Activated T-helper 2 cell treated with anti-CD3 and anti-CD28 coated beads, Interferon-gamma antibody, Interleukin-2, Interleukin-4, amounts not matched to agents 10 μg/mL and 5 μg/mL and 100 μg/mL, durations not matched to agents 14 hours and 24 hours and 36 hours (primary cell): Measurements from ENCODE around the gene DLG1. TPM values are rescaled to one million over a fixed set of nuclear protein-coding genes. Genes with fewer than 3 reads are reported as not detected.

Experiments
- DNase-seq: peaks from one replicate; pipeline ENCODE4 v3.0.0; 2021; ENCODE audit warnings: low spot score
- H3K27ac Mint-ChIP-seq: one replicate; pipeline ENCODE4 v1.8.0; 2021; ENCODE audit warnings: mixed read lengths
- H3K27me3 Mint-ChIP-seq: one replicate; pipeline ENCODE4 v1.8.0; 2021; ENCODE audit warnings: low read depth, mixed read lengths
- H3K36me3 Mint-ChIP-seq: one replicate; pipeline ENCODE4 v1.8.0; 2021; ENCODE audit warnings: low read depth, mixed read lengths
- H3K4me1 Mint-ChIP-seq: one replicate; pipeline ENCODE4 v1.8.0; 2021; ENCODE audit warnings: low read depth, mixed read lengths
- H3K4me3 Mint-ChIP-seq: one replicate; pipeline ENCODE4 v1.8.0; 2021; ENCODE audit warnings: low read depth, mild to moderate bottlenecking, moderate library complexity, mixed read lengths
- H3K9me3 Mint-ChIP-seq: one replicate; pipeline ENCODE4 v1.8.0; 2021; ENCODE audit warnings: mixed read lengths
- intact Hi-C: fragments of 100-400 bp; cut with micrococcal nuclease; formaldehyde crosslinking; loops from one replicate; pipeline ENCODE4 v1.15.1; 2023
- total RNA-seq: library from RNA; stranded (reverse); gene quantifications from 2 replicates; pipeline ENCODE4 v1.2.3, GENCODE V29; 2022

The DLG1 gene
- total RNA-seq, 1 donor from 2014 or later: 77.5 TPM

GRCh38 chr3:197023998-197024651 is 274.3 kb downstream of the DLG1 start:
- intact Hi-C loops: no loop called here

DNA sequence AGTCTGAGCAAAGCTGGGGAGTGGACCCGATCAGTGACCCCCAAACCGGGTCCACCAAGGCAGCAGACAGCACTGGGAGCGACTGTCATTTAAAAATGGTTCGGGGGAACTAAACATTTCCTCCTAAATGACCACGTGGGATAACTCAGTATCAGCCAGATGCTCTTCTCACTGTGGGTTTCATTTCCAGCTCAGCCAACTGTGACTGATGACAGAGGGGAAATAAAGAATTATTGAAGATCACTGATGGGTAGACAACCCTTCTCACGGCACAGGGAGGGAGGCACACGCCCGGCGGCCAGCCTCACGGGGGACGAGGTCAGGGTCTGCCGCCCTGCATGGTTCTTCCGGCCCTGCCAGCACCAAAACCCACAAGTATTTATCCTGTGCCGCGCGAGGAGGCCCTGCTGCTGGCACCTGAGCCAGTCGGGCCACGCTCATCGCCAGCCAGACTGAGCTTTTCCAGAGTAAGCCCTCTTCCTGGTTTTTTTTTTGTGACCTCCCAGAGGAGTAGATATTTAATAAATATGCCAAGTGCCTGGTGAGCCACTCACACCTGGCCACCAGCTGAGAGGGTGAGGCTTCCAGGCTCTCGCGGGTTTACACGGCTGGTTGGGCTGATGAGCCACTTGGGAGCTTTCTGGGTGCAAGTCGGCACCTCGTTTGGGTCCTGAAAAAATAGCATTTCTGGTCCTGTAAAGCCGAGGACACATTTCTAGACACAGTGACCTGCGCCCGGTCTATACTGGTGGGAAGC is 275.0 kb downstream of the DLG1 start:
- intact Hi-C loops: no loop called here
- Mint-ChIP-seq H3K4me1 (peaks cover 5% of the 10 kb centered on the region), H3K27me3 (peaks cover 15% of the 10 kb centered on the region), H3K36me3 (no peaks in the 10 kb centered on the region), H3K9me3 (no peaks in the 10 kb centered on the region), H3K4me3 (no peak overlapping the region), H3K27ac (no peak overlapping the region)
- DNase-seq: no peak

More at GRCh38 chr3:197023998-197024651, 274.3 kb downstream of the DLG1 start:
- Mint-ChIP-seq H3K36me3 (no peaks in the 10 kb centered on the region), H3K27me3 (peaks cover 11% of the 10 kb centered on the region), H3K4me1 (peaks cover 5% of the 10 kb centered on the region), H3K9me3 (no peaks in the 10 kb centered on the region), H3K27ac (no peak overlapping the region), H3K4me3 (no peak overlapping the region)
- DNase-seq: no peak

DNA sequence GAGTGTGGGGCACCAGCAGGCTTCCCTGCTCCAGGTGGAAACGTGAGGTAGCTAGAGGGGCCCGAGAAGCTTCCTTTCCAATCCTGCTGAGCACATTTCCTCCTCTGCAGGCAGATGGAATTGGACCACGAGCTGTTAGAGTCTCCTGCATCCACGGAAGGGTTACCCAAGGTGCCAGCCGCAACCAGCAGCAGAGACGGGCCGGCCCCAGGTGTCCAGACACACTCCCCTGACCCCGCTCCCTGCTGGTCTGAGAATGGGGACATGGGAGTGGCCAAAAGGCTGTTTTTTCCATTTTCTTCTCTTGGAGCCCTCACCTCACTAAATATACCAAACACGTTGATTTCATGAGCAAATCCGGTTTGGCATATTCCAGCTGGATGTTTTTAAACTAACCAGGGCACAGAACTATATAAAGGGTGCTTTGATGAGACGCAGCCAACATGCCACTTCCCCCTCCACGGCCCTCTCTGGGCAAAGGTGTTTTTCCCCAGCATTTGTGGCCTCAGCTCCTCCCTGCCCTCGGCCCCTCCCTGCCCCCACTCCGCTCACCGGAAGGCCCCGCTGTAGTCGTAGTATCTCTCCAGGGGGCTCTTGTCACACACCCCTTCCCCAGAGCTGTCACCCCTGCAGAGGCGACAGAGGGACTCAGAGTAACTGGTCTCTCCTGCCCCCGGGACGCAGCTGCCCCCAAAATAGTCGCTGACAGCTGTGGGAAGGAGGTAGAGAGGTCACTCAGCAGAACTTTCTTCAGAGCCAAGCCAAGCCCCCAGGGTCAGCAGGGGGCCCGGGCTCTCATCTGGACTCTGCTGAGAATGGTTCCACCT is 275.8 kb downstream of the DLG1 start:
- peaks cover 15% of the 10 kb centered on the region for H3K27me3 Mint-ChIP-seq
- intact Hi-C loops: no loop called here
- peaks cover 5% of the 10 kb centered on the region for H3K4me1 Mint-ChIP-seq
- H3K27ac Mint-ChIP-seq: no peak overlapping the region
- no peaks in the 10 kb centered on the region for H3K9me3 Mint-ChIP-seq
- H3K4me3 Mint-ChIP-seq: no peak overlapping the region
- no peak for DNase-seq
- H3K36me3 Mint-ChIP-seq: no peaks in the 10 kb centered on the region

- no peak overlapping the region for H3K27ac Mint-ChIP-seq
- intact Hi-C loops: no loop called here
- H3K4me1 Mint-ChIP-seq: peaks cover 5% of the 10 kb centered on the region
- H3K27me3 Mint-ChIP-seq: peaks cover 15% of the 10 kb centered on the region
- DNase-seq: no peak
- no peak overlapping the region for H3K4me3 Mint-ChIP-seq
- no peaks in the 10 kb centered on the region for H3K9me3 Mint-ChIP-seq
- no peaks in the 10 kb centered on the region for H3K36me3 Mint-ChIP-seq
Observed at GRCh38 chr3:197021729-197022404, 276.5 kb downstream of the DLG1 start.

DNA sequence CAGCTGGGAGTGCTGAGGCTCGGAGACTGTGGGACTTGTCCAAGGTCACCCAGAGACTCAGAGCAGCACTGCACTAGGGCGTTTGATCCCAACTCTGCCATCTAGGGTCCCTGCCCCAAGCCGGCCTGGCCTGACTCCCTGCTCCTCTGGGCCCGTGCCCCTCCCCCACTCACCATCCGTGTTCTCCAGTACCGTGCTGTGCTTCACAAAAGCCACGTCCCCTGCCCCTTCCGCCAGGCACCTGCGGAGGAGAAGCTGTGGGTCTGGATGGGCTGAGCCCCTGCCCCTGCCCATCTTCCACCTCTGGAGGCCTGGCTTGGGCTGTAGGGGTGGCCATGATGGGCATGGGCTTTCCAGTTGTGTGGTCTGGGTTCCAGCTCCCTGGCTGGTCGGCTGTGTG is 277.2 kb downstream of the DLG1 start:
- peaks cover 15% of the 10 kb centered on the region for H3K27me3 Mint-ChIP-seq
- H3K4me3 Mint-ChIP-seq: no peak overlapping the region
- H3K36me3 Mint-ChIP-seq: no peaks in the 10 kb centered on the region
- no peak for DNase-seq
- H3K27ac Mint-ChIP-seq: no peak overlapping the region
- H3K4me1 Mint-ChIP-seq: peaks cover 5% of the 10 kb centered on the region
- H3K9me3 Mint-ChIP-seq: no peaks in the 10 kb centered on the region
- intact Hi-C loops: no loop called here

- Mint-ChIP-seq H3K4me3 (no peak overlapping the region), H3K27ac (no peak overlapping the region), H3K9me3 (no peaks in the 10 kb centered on the region), H3K4me1 (peaks cover 5% of the 10 kb centered on the region), H3K36me3 (no peaks in the 10 kb centered on the region), H3K27me3 (peaks cover 15% of the 10 kb centered on the region)
- DNase-seq: no peak
- intact Hi-C loops: no loop called here
Observed at GRCh38 chr3:197019535-197019934, 278.9 kb downstream of the DLG1 start.

GRCh38 chr3:197019021-197019420 is 279.4 kb downstream of the DLG1 start:
- H3K4me1 Mint-ChIP-seq: peaks cover 5% of the 10 kb centered on the region
- peaks cover 15% of the 10 kb centered on the region for H3K27me3 Mint-ChIP-seq
- intact Hi-C loops: no loop called here
- no peaks in the 10 kb centered on the region for H3K9me3 Mint-ChIP-seq
- H3K4me3 Mint-ChIP-seq: no peak overlapping the region
- DNase-seq: no peak
- H3K27ac Mint-ChIP-seq: no peak overlapping the region
- no peaks in the 10 kb centered on the region for H3K36me3 Mint-ChIP-seq

- Mint-ChIP-seq H3K36me3 (no peaks in the 10 kb centered on the region), H3K4me3 (no peak overlapping the region), H3K9me3 (no peaks in the 10 kb centered on the region), H3K27me3 (peaks cover 9% of the 10 kb centered on the region), H3K27ac (no peak overlapping the region), H3K4me1 (no peaks in the 10 kb centered on the region)
- intact Hi-C loops: no loop called here
- no peak for DNase-seq
Observed at GRCh38 chr3:197017003-197017402, 281.4 kb downstream of the DLG1 start.

DNA sequence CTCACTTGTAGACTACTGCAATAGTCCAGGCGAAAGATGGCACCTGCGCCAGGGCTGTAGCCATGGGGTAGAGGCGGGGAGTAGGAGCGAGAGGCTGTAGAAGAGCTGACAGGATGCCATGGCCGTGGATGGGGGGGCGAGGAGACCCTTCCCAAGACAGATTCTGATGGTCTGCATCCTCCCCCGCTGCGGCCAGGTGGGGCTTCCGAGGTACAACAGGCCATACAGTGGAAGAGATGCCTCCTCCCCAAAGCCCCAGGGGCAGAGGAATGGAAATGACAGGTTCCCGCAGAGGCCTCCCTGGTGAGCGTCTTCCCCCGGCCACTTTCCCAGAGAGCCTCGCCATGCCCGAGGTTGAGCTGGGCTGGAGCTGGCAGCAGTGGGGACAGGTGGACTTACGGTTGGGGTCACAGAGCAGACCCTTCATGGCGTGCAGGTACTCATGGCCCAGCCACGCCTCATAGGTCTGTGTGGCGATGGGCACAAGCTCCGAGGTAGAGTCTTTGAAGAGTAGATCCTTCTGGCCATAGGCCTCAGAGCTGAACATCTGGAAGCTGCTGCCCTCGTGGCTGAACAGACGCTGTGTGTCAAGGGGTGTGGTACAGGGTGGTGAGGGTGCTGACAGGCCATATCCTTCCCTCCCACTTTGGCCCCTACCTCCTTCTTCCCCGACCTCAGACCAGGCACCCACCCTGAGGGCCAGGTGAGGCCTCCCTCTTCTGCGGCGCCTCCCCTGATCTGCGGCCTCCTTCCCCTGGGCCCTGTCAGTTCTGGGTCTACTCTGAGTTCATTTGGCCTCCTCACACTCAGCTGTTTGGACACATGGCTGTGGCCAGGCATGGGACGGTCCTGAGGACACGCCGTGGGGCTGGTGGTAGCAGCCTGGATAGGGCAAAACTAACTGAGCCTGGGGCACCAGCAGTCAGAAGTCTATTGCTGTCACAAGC is 282.3 kb downstream of the DLG1 start:
- intact Hi-C loops: no loop called here
- Mint-ChIP-seq H3K27ac (no peak overlapping the region), H3K4me1 (no peaks in the 10 kb centered on the region), H3K36me3 (no peaks in the 10 kb centered on the region), H3K27me3 (peaks cover 9% of the 10 kb centered on the region), H3K4me3 (no peak overlapping the region), H3K9me3 (no peaks in the 10 kb centered on the region)
- DNase-seq: no peak

DNA sequence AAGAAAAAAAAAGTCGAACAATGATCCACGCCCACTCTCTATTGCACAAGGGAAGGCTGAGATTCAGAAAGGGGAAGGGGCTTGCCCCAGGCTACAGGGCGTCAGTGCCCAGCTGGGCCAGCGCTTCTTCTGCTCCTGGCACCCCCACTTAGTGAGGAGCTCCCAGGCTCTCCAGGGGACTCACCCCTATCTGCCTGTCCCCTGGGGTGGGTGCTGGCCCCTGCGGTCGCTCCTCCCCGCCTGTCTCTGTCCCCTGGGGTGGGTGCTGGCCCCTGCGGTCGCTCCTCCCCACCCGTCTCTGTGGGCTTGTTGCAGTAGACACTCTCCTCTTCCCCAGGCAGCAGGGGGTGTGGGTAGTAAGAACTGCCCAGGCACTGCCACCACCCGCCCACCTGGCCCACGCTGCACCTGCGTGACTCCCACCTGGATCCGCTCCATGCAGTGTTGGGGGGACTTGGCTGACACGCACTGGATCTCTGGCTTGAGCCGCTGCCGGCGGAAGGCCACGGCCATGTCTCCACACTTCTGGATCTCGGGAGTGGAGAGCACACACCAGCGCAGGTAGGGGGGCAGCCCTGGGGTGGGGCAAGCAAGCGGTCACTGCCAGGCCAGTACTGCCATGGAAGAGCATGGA is 283.4 kb downstream of the DLG1 start:
- H3K9me3 Mint-ChIP-seq: no peaks in the 10 kb centered on the region
- H3K4me1 Mint-ChIP-seq: no peaks in the 10 kb centered on the region
- peaks cover 9% of the 10 kb centered on the region for H3K27me3 Mint-ChIP-seq
- no peak overlapping the region for H3K4me3 Mint-ChIP-seq
- H3K27ac Mint-ChIP-seq: no peak overlapping the region
- no peak for DNase-seq
- intact Hi-C loops: no loop called here
- no peaks in the 10 kb centered on the region for H3K36me3 Mint-ChIP-seq

DNA sequence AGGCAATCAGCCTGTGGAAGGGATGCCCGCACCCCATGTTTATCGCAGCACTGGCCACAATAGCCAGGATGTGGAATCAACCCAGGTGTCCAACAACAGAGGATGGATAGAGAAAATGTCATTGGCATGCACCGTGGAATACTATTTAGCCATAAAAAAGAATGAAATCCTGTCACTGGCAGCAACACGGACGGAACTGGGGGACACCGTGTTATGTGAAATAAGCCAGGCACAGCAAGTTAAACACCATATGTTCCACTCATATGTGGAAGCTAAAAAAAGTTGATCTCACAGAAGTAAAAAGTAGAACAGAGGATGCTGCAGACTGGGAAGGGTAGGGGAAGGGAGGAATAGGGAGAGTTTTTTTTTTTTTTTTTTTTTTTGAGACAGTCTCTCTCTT is 284.4 kb downstream of the DLG1 start:
- no peak for DNase-seq
- H3K4me1 Mint-ChIP-seq: no peaks in the 10 kb centered on the region
- no peaks in the 10 kb centered on the region for H3K36me3 Mint-ChIP-seq
- no peak overlapping the region for H3K4me3 Mint-ChIP-seq
- intact Hi-C loops: no loop called here
- no peak overlapping the region for H3K27ac Mint-ChIP-seq
- peaks cover 3% of the 10 kb centered on the region for H3K27me3 Mint-ChIP-seq
- no peaks in the 10 kb centered on the region for H3K9me3 Mint-ChIP-seq
